GM10847 (cell line): ENCODE data around the gene NSMCE3.

Experiments used
- POLR2A ChIP-seq: IDR thresholded peaks from 2 replicates; pipeline ENCODE4 v1.6.1; 2011; ENCODE audit not compliant: insufficient read length; ENCODE audit errors: extremely low read depth

NSMCE3 gene

GRCh38 chr15:29278436-29279105, 8.9 kb upstream of the NSMCE3 start:
- no peak for TF ChIP-seq POLR2A

- no peak for TF ChIP-seq POLR2A
Observed at GRCh38 chr15:29276366-29276765, 6.7 kb upstream of the NSMCE3 start.

- no peak for TF ChIP-seq POLR2A
Observed at GRCh38 chr15:29275855-29276254, 6.2 kb upstream of the NSMCE3 start.

GRCh38 chr15:29274946-29275345, 5.3 kb upstream of the NSMCE3 start:
- TF ChIP-seq POLR2A, result no peak

- no peak for TF ChIP-seq POLR2A
Observed at GRCh38 chr15:29272219-29272618, 2.6 kb upstream of the NSMCE3 start.

GRCh38 chr15:29270976-29271375, 1.4 kb upstream of the NSMCE3 start:
- TF ChIP-seq POLR2A, result no peak

GRCh38 chr15:29270169-29270955, 740 bp upstream of the NSMCE3 start:
- no peak for TF ChIP-seq POLR2A

GRCh38 chr15:29268706-29269484, 727 bp downstream of the NSMCE3 start:
- no peak for TF ChIP-seq POLR2A

- no peak for TF ChIP-seq POLR2A
Observed at GRCh38 chr15:29266052-29266582, 3.5 kb downstream of the NSMCE3 start.

- TF ChIP-seq POLR2A, result no peak
Observed at GRCh38 chr15:29263289-29263688, 6.3 kb downstream of the NSMCE3 start.

GRCh38 chr15:29262738-29263137, 6.9 kb downstream of the NSMCE3 start:
- no peak for TF ChIP-seq POLR2A

GRCh38 chr15:29260896-29261295, 8.7 kb downstream of the NSMCE3 start:
- TF ChIP-seq POLR2A, result no peak

- no peak for TF ChIP-seq POLR2A
Observed at GRCh38 chr15:29259233-29259632, 10.4 kb downstream of the NSMCE3 start.

GRCh38 chr15:29252234-29252633, 17.4 kb downstream of the NSMCE3 start:
- TF ChIP-seq POLR2A, result no peak

- TF ChIP-seq POLR2A, result no peak
Observed at GRCh38 chr15:29244544-29244943, 25.1 kb downstream of the NSMCE3 start.

GRCh38 chr15:29244123-29244522, 25.5 kb downstream of the NSMCE3 start:
- no peak for TF ChIP-seq POLR2A
